Thoracic aorta (tissue), 2 donors: ENCODE measurements around the gene PTPRR. TPM values are rescaled to one million over a fixed set of nuclear protein-coding genes. Genes with fewer than 3 reads are reported as not detected.

Source experiments
- ATAC-seq: fragments of 150-250 bp; one replicate; pipeline ENCODE4 v1.8.0; 2017; ENCODE audit warnings: low read depth; ENCODE audit not compliant: insufficient number of reproducible peaks, low FRiP score
- DNase-seq: peaks from one replicate; pipeline ENCODE4 v3.0.0-alpha.2; 2020; ENCODE audit warnings: low spot score
- H3K27ac ChIP-seq, 2 donors: fragments of 200-600 bp; sonication (generic); 1 replicate in 1 of 2; 2 replicates in 1 of 2; pipeline ENCODE4 v1.5.1; 2016; ENCODE audit warnings: mild to moderate bottlenecking in 2 of 2, moderate library complexity in 2 of 2
- H3K27me3 ChIP-seq: fragments of 200-600 bp; sonication (generic); replicated peaks from 2 replicates; pipeline ENCODE4 v1.6.0; 2016; ENCODE audit warnings: mild to moderate bottlenecking; ENCODE audit not compliant: insufficient read depth
- H3K36me3 ChIP-seq: fragments of 200-600 bp; sonication (generic); one replicate; pipeline ENCODE4 v1.5.1; 2016
- H3K4me1 ChIP-seq, 2 donors: fragments of 200-600 bp; sonication (generic); 1 replicate in 1 of 2; 2 replicates in 1 of 2; pipeline versions ENCODE4 v1.5.1 to v1.6.0; 2016; ENCODE audit warnings: low read depth in 2 of 2, mild to moderate bottlenecking in 1 of 2; ENCODE audit not compliant: control insufficient read depth in 1 of 2
- H3K4me3 ChIP-seq: fragments of 200-600 bp; sonication (generic); 2 replicates; pipeline ENCODE4 v1.5.1; 2016; ENCODE audit warnings: mild to moderate bottlenecking
- H3K9me3 ChIP-seq: fragments of 200-600 bp; sonication (generic); 2 replicates; pipeline ENCODE4 v1.5.1; 2016
- CTCF ChIP-seq: fragments of 200-600 bp; sonication (generic); IDR thresholded peaks from one replicate; pipeline ENCODE4 v1.5.1; 2019; ENCODE audit warnings: antibody characterized with exemption
- total RNA-seq, 2 donors: library from RNA; depleted of rRNA; stranded (reverse); fragments of >200 nt; gene quantifications; one replicate each; pipeline versions ENCODE4 v1.1.0 to v1.2.3, GENCODE V29; 2016

The PTPRR gene
- total RNA-seq, 2 donors from 2014 or later, result 0.27 to 0.35 TPM

GRCh38 chr12:70880744-70881143 is 39.8 kb downstream of the PTPRR start:
- Histone ChIP-seq H3K36me3 (no peaks in the 10 kb centered on the region), H3K9me3 (no peaks in the 10 kb centered on the region), H3K4me3 (no peak overlapping the region), H3K27ac (no peak overlapping the region), H3K4me1 (peaks cover 0 to 20% of the 10 kb centered on the region in 2 donors), H3K27me3 (no peaks in the 10 kb centered on the region)
- ATAC-seq (no peak), DNase-seq (no peak)
- TF ChIP-seq CTCF, result no peak

- no peak for TF ChIP-seq CTCF
- H3K27ac ChIP-seq, result no peak overlapping the region
- H3K4me1 ChIP-seq, result peaks cover 0 to under 1% of the 10 kb centered on the region in 2 donors
- H3K27me3 ChIP-seq, result no peaks in the 10 kb centered on the region
- no peaks in the 10 kb centered on the region for H3K9me3 ChIP-seq
- no peak overlapping the region for H3K4me3 ChIP-seq
- ATAC-seq, result no peak
- no peaks in the 10 kb centered on the region for H3K36me3 ChIP-seq
- no peak for DNase-seq
Observed at GRCh38 chr12:70876952-70877351, 43.6 kb downstream of the PTPRR start.

GRCh38 chr12:70875628-70876027 is 44.9 kb downstream of the PTPRR start:
- Histone ChIP-seq H3K9me3 (no peaks in the 10 kb centered on the region), H3K27me3 (no peaks in the 10 kb centered on the region), H3K4me1 (no peaks in the 10 kb centered on the region), H3K36me3 (no peaks in the 10 kb centered on the region), H3K27ac (no peak overlapping the region), H3K4me3 (no peak overlapping the region)
- no peak for TF ChIP-seq CTCF
- DNase-seq (no peak), ATAC-seq (no peak)

GRCh38 chr12:70854881-70855568 is 65.5 kb downstream of the PTPRR start:
- peak overlapping the region; percentile 10 to 38 for H3K27ac ChIP-seq
- H3K27me3 ChIP-seq, result no peaks in the 10 kb centered on the region
- DNase-seq (no peak), ATAC-seq (no peak)
- H3K9me3 ChIP-seq, result no peaks in the 10 kb centered on the region
- peaks cover 8 to 30% of the 10 kb centered on the region in 2 donors for H3K4me1 ChIP-seq
- no peak for TF ChIP-seq CTCF
- no peaks in the 10 kb centered on the region for H3K36me3 ChIP-seq
- H3K4me3 ChIP-seq, result no peak overlapping the region

GRCh38 chr12:70854138-70854537 is 66.4 kb downstream of the PTPRR start:
- ATAC-seq (no peak), DNase-seq (no peak)
- Histone ChIP-seq H3K27me3 (no peaks in the 10 kb centered on the region), H3K4me3 (no peak overlapping the region), H3K4me1 (peaks cover 8 to 39% of the 10 kb centered on the region in 2 donors), H3K36me3 (no peaks in the 10 kb centered on the region), H3K27ac (no peak overlapping the region), H3K9me3 (no peaks in the 10 kb centered on the region)
- TF ChIP-seq CTCF, result no peak
